GM23248 (cell line): ENCODE measurements around the gene NUP50.

Experiments
- EZH2 ChIP-seq: fragments of 200-600 bp; sonication (generic); IDR thresholded peaks from 2 replicates; pipeline ENCODE4 v1.6.1; 2018; ENCODE audit warnings: antibody characterized with exemption, mild to moderate bottlenecking; ENCODE audit not compliant: insufficient read depth, poor library complexity, severe bottlenecking
- EZH2phosphoT487 ChIP-seq: fragments of 200-600 bp; sonication (generic); IDR thresholded peaks from 2 replicates; pipeline ENCODE4 v1.6.1; 2018; ENCODE audit warnings: antibody characterized with exemption, moderate library complexity, mild to moderate bottlenecking, low read depth; ENCODE audit not compliant: insufficient read depth

GRCh38 chr22:45216133-45217003 lies 52.6 kb downstream of the NUP50 start:
- TF ChIP-seq EZH2 (no peak), EZH2phosphoT487 (no peak)
